Endothelial cell (in vitro differentiated cells): Measurements from ENCODE around the gene RAB1B. TPM values are rescaled to one million over a fixed set of nuclear protein-coding genes. Genes with fewer than 3 reads are reported as not detected.

Experiments
- DNase-seq: peaks from one replicate; pipeline ENCODE4 v3.0.0; 2021; ENCODE audit warnings: low spot score
- H3K27ac Mint-ChIP-seq: one replicate; pipeline ENCODE4 v1.8.0; 2021; ENCODE audit warnings: mixed read lengths, inconsistent platforms; ENCODE audit not compliant: unreplicated experiment
- H3K27me3 Mint-ChIP-seq: one replicate; pipeline ENCODE4 v1.8.0; 2021; ENCODE audit warnings: mild to moderate bottlenecking, moderate library complexity, mixed read lengths, inconsistent platforms; ENCODE audit not compliant: unreplicated experiment
- H3K36me3 Mint-ChIP-seq: one replicate; pipeline ENCODE4 v1.8.0; 2021; ENCODE audit warnings: mild to moderate bottlenecking, low read depth, mixed read lengths, inconsistent platforms; ENCODE audit not compliant: unreplicated experiment
- H3K4me1 Mint-ChIP-seq: one replicate; pipeline ENCODE4 v1.8.0; 2021; ENCODE audit warnings: mild to moderate bottlenecking, mixed read lengths, inconsistent platforms; ENCODE audit not compliant: unreplicated experiment
- H3K4me3 Mint-ChIP-seq: one replicate; pipeline ENCODE4 v1.8.0; 2021; ENCODE audit warnings: mild to moderate bottlenecking, mixed read lengths, inconsistent platforms; ENCODE audit not compliant: unreplicated experiment
- H3K9me3 Mint-ChIP-seq: one replicate; pipeline ENCODE4 v1.8.0; 2021; ENCODE audit warnings: mixed read lengths, inconsistent platforms; ENCODE audit not compliant: unreplicated experiment
- CTCF ChIP-seq: fragments of 200-600 bp; sonication (generic); IDR thresholded peaks from one replicate; pipeline ENCODE4 v1.5.0; 2021; ENCODE audit warnings: antibody characterized with exemption; ENCODE audit not compliant: unreplicated experiment
- total RNA-seq: library from RNA; stranded (reverse); fragmentation: NEBNext Ultra II Directional; extraction: Animal tissue kit (Norgen Biotek cat#: 25700); gene quantifications from one replicate; pipeline ENCODE4 v1.2.1, GENCODE V29; 2021; ENCODE audit not compliant: unreplicated experiment

RAB1B gene
- total RNA-seq, 1 donor from 2014 or later, result 189 TPM

- peak overlapping the region; percentile 51 for H3K4me3 Mint-ChIP-seq
- peaks cover 5% of the 10 kb centered on the region for H3K36me3 Mint-ChIP-seq
- peak overlapping the region; percentile 57 for H3K27ac Mint-ChIP-seq
- no peak for DNase-seq
- H3K4me1 Mint-ChIP-seq, result peaks cover 25% of the 10 kb centered on the region
- peaks cover 25% of the 10 kb centered on the region for H3K27me3 Mint-ChIP-seq
- TF ChIP-seq CTCF, result no peak
- H3K9me3 Mint-ChIP-seq, result no peaks in the 10 kb centered on the region
Measured at GRCh38 chr11:66313321-66314185, 45.1 kb downstream of the RAB1B start.

- H3K27ac Mint-ChIP-seq, result peak overlapping the region; percentile 57
- TF ChIP-seq CTCF, result no peak
- H3K4me3 Mint-ChIP-seq, result peak overlapping the region; percentile 51
- no peaks in the 10 kb centered on the region for H3K9me3 Mint-ChIP-seq
- no peak for DNase-seq
- H3K27me3 Mint-ChIP-seq, result peaks cover 25% of the 10 kb centered on the region
- peaks cover 29% of the 10 kb centered on the region for H3K4me1 Mint-ChIP-seq
- peaks cover 5% of the 10 kb centered on the region for H3K36me3 Mint-ChIP-seq
Measured at GRCh38 chr11:66314186-66314501, 45.7 kb downstream of the RAB1B start.

- H3K36me3 Mint-ChIP-seq, result peaks cover 5% of the 10 kb centered on the region
- peaks cover 27% of the 10 kb centered on the region for H3K4me1 Mint-ChIP-seq
- H3K9me3 Mint-ChIP-seq, result no peaks in the 10 kb centered on the region
- peak overlapping the region; percentile 34 for H3K27ac Mint-ChIP-seq
- H3K27me3 Mint-ChIP-seq, result peaks cover 23% of the 10 kb centered on the region
- H3K4me3 Mint-ChIP-seq, result peak overlapping the region; percentile 76
- no peak for DNase-seq
- TF ChIP-seq CTCF, result no peak
Measured at GRCh38 chr11:66314561-66315497, 46.4 kb downstream of the RAB1B start.

- Mint-ChIP-seq H3K4me3 (peak overlapping the region; percentile 76), H3K36me3 (peaks cover 5% of the 10 kb centered on the region), H3K9me3 (no peaks in the 10 kb centered on the region), H3K27ac (peak overlapping the region; percentile 34), H3K4me1 (peaks cover 23% of the 10 kb centered on the region), H3K27me3 (peaks cover 26% of the 10 kb centered on the region)
- DNase-seq, result no peak
- TF ChIP-seq CTCF, result no peak
Measured at GRCh38 chr11:66315498-66315885, 47.1 kb downstream of the RAB1B start.
